ENCODE measurements around the gene GLI3.

GRCh38 chr7:41992881-41993867, 243.8 kb downstream of the GLI3 start:
- no peak for TF ChIP-seq POLR2A (IDR thresholded peaks at IDR 0.05)
- no peak for TF ChIP-seq CTCF (IDR thresholded peaks at IDR 0.05)

Data from tibial nerve (tissue), 3 donors.